Measurements from ENCODE around the gene NT5DC4.

GRCh38 chr2:112783187-112783714 is 62.4 kb downstream of the NT5DC4 start:
- no peak for TF ChIP-seq EZH2 (IDR thresholded peaks at IDR 0.05; ENCODE audit: insufficient read depth, poor library complexity, severe bottlenecking)
- no peak for TF ChIP-seq EZH2phosphoT487 (IDR thresholded peaks at IDR 0.05; ENCODE audit: insufficient read depth, low read depth)

Measured in GM23248 (cell line).